Activated CD8-positive, alpha-beta memory T cell treated with anti-CD3 and anti-CD28 coated beads, Interleukin-2, amount 10 ng/mL, durations not matched to agents 7 days and 5 days (primary cell): ENCODE measurements around the gene RPL28. TPM values are rescaled to one million over a fixed set of nuclear protein-coding genes. Genes with fewer than 3 reads are reported as not detected.
A peak's percentile ranks its signal among the peaks of the same experiment; 100 is the strongest.

Experiments used
- ATAC-seq: fragments of 150-1000 bp; cut with Tn5 transposase; one replicate; pipeline ENCODE4 v1.10.0; 2021; ENCODE audit warnings: moderate library complexity
- CTCF ChIA-PET: fragments of 350-600 bp; sonication (Branson Sonifier 250); formaldehyde crosslinking; loops from one replicate; lab custom pipeline; 2021; ENCODE audit warnings: antibody characterized with exemption; lab: Charles Lee
- DNase-seq: peaks from one replicate; pipeline ENCODE4 v3.0.0-alpha.2; 2020
- H3K27ac Mint-ChIP-seq: one replicate; pipeline ENCODE4 v1.8.0; 2021; ENCODE audit warnings: mild to moderate bottlenecking, mixed read lengths
- H3K27me3 Mint-ChIP-seq: one replicate; pipeline ENCODE4 v1.8.0; 2021; ENCODE audit warnings: mixed read lengths
- H3K36me3 Mint-ChIP-seq: one replicate; pipeline ENCODE4 v1.8.0; 2021; ENCODE audit warnings: mild to moderate bottlenecking, mixed read lengths
- H3K4me1 Mint-ChIP-seq: one replicate; pipeline ENCODE4 v1.8.0; 2021; ENCODE audit warnings: mixed read lengths
- H3K4me3 Mint-ChIP-seq: one replicate; pipeline ENCODE4 v1.8.0; 2021; ENCODE audit warnings: mild to moderate bottlenecking, moderate library complexity, mixed read lengths
- H3K9me3 Mint-ChIP-seq: one replicate; pipeline ENCODE4 v1.8.0; 2022; ENCODE audit warnings: low read depth, mixed read lengths
- total RNA-seq, 2 experiments: library from RNA; stranded (reverse); gene quantifications; one replicate each; pipeline ENCODE4 v1.2.3, GENCODE V29; 2021

Gene RPL28
- 1,000 to 10,000 TPM; 2,244 to 2,759 TPM for total RNA-seq

- CTCF ChIA-PET = interaction anchor here (2.0 kb wide), 1 partner anchor 118 kb away, joined by 10 read pairs; no protein-coding TSS in a partner anchor
- H3K27me3 Mint-ChIP-seq = no peaks in the 10 kb centered on the region
- peaks cover 61% of the 10 kb centered on the region for H3K4me1 Mint-ChIP-seq
- ATAC-seq = peak; percentile 72
- H3K27ac Mint-ChIP-seq = peak within 1 kb of the TSS; percentile 96
- H3K4me3 Mint-ChIP-seq = peak within 1 kb of the TSS; percentile 96
- no peaks in the 10 kb centered on the region for H3K9me3 Mint-ChIP-seq
- H3K36me3 Mint-ChIP-seq = peaks cover 53% of the 10 kb centered on the region
- DNase-seq = peak; percentile 99
Observed at GRCh38 chr19:55385724-55386492, at the start of gene RPL28. RPL28 (plus strand) TSS chr19:55385932; CDS start chr19:55386358, 426 bp downstream.

- Mint-ChIP-seq H3K4me3 (no peak overlapping the region), H3K9me3 (no peaks in the 10 kb centered on the region), H3K27me3 (peaks cover 25% of the 10 kb centered on the region), H3K27ac (no peak overlapping the region), H3K4me1 (peaks cover 11% of the 10 kb centered on the region), H3K36me3 (peaks cover 2% of the 10 kb centered on the region)
- DNase-seq = no peak
- no peak for ATAC-seq
- CTCF ChIA-PET = interaction anchor here (2.0 to 3.8 kb wide), 2 partner anchors 34 to 168 kb away, joined by 6 to 45 read pairs; no protein-coding TSS in a partner anchor
Observed at GRCh38 chr19:55336101-55336500, 49.6 kb upstream of the RPL28 start.

- Mint-ChIP-seq H3K9me3 (no peaks in the 10 kb centered on the region), H3K36me3 (peaks cover 3% of the 10 kb centered on the region)
Observed at GRCh38 chr19:55339105-55339888, 46.4 kb upstream of the RPL28 start, which contains the start of gene KMT5C. KMT5C (plus strand) TSS chr19:55339876; CDS start chr19:55341937, 2,061 bp downstream.

GRCh38 chr19:55339889-55340783 is 45.6 kb upstream of the RPL28 start:
- CTCF ChIA-PET = interaction anchor here (0.9 to 3.8 kb wide), 20 partner anchors 10 to 199 kb away, joined by 3 to 45 read pairs (median 4); partner anchors contain the start of genes PPP6R1, TMEM238 and UBE2S
- Mint-ChIP-seq H3K4me1 (peaks cover 17% of the 10 kb centered on the region), H3K36me3 (peaks cover 3% of the 10 kb centered on the region), H3K9me3 (no peaks in the 10 kb centered on the region), H3K27ac (peak overlapping the region; percentile 90), H3K4me3 (peak overlapping the region; percentile 73), H3K27me3 (peaks cover 12% of the 10 kb centered on the region)
- ATAC-seq = no peak
- peak; percentile 58 for DNase-seq

More at GRCh38 chr19:55339105-55339888, 46.4 kb upstream of the RPL28 start, which contains the start of gene KMT5C:
- Mint-ChIP-seq H3K27ac (peak within 1 kb of the TSS; percentile 90), H3K4me3 (peak within 1 kb of the TSS; percentile 73), H3K4me1 (peaks cover 17% of the 10 kb centered on the region), H3K27me3 (peaks cover 14% of the 10 kb centered on the region)
- DNase-seq = peak; percentile 100
- peak; percentile 87 for ATAC-seq
- CTCF ChIA-PET = interaction anchor here (0.6 to 3.8 kb wide), 21 partner anchors 11 to 314 kb away, joined by 3 to 45 read pairs (median 4); partner anchors contain the start of genes HSPBP1, PPP6R1, TMEM238 and UBE2S

GRCh38 chr19:55340784-55341147 is 45.0 kb upstream of the RPL28 start:
- H3K4me1 Mint-ChIP-seq = peaks cover 17% of the 10 kb centered on the region
- H3K27me3 Mint-ChIP-seq = peaks cover 12% of the 10 kb centered on the region
- H3K4me3 Mint-ChIP-seq = peak overlapping the region; percentile 73
- DNase-seq (peak; percentile 53), ATAC-seq (no peak)
- CTCF ChIA-PET = interaction anchor here (0.6 to 1.4 kb wide), 5 partner anchors 11 to 199 kb away, joined by 3 to 5 read pairs (median 3); no protein-coding TSS in a partner anchor
- H3K36me3 Mint-ChIP-seq = peaks cover 3% of the 10 kb centered on the region
- H3K27ac Mint-ChIP-seq = peak overlapping the region; percentile 89
- H3K9me3 Mint-ChIP-seq = no peaks in the 10 kb centered on the region

- Mint-ChIP-seq H3K9me3 (no peaks in the 10 kb centered on the region), H3K4me3 (peak overlapping the region; percentile 73), H3K4me1 (peaks cover 17% of the 10 kb centered on the region), H3K27ac (peak overlapping the region; percentile 89), H3K27me3 (peaks cover 10% of the 10 kb centered on the region), H3K36me3 (peaks cover 3% of the 10 kb centered on the region)
- DNase-seq = peak; percentile 75
- CTCF ChIA-PET = interaction anchor here (0.6 to 1.4 kb wide), 5 partner anchors 11 to 200 kb away, joined by 3 to 5 read pairs (median 3); no protein-coding TSS in a partner anchor
- ATAC-seq = no peak
Observed at GRCh38 chr19:55341171-55341588, 44.6 kb upstream of the RPL28 start.

- ATAC-seq (no peak), DNase-seq (no peak)
- Mint-ChIP-seq H3K36me3 (peaks cover 3% of the 10 kb centered on the region), H3K9me3 (no peaks in the 10 kb centered on the region), H3K4me3 (peak overlapping the region; percentile 73), H3K27ac (peak overlapping the region; percentile 43), H3K4me1 (peaks cover 17% of the 10 kb centered on the region), H3K27me3 (peaks cover 4% of the 10 kb centered on the region)
- CTCF ChIA-PET = interaction anchor here (0.8 to 1.4 kb wide), 3 partner anchors 41 to 201 kb away, joined by 3 to 5 read pairs (median 3); no protein-coding TSS in a partner anchor
Observed at GRCh38 chr19:55341595-55342531, 43.9 kb upstream of the RPL28 start.

GRCh38 chr19:55344444-55344843 is 41.3 kb upstream of the RPL28 start:
- H3K4me1 Mint-ChIP-seq = peaks cover 9% of the 10 kb centered on the region
- no peak for ATAC-seq
- no peak overlapping the region for H3K4me3 Mint-ChIP-seq
- CTCF ChIA-PET = no interaction called here
- H3K27me3 Mint-ChIP-seq = no peaks in the 10 kb centered on the region
- no peak for DNase-seq
- peaks cover 3% of the 10 kb centered on the region for H3K36me3 Mint-ChIP-seq
- no peaks in the 10 kb centered on the region for H3K9me3 Mint-ChIP-seq
- no peak overlapping the region for H3K27ac Mint-ChIP-seq

- DNase-seq = no peak
- Mint-ChIP-seq H3K4me1 (peaks cover 9% of the 10 kb centered on the region), H3K27me3 (no peaks in the 10 kb centered on the region), H3K9me3 (no peaks in the 10 kb centered on the region), H3K27ac (no peak overlapping the region), H3K4me3 (no peak overlapping the region), H3K36me3 (peaks cover 2% of the 10 kb centered on the region)
- CTCF ChIA-PET = no interaction called here
- ATAC-seq = no peak
Observed at GRCh38 chr19:55345101-55345817, 40.5 kb upstream of the RPL28 start.

GRCh38 chr19:55345818-55346724 is 39.7 kb upstream of the RPL28 start:
- Mint-ChIP-seq H3K4me1 (peaks cover 10% of the 10 kb centered on the region), H3K27ac (no peak overlapping the region), H3K9me3 (no peaks in the 10 kb centered on the region), H3K4me3 (no peak overlapping the region), H3K27me3 (peaks cover 1% of the 10 kb centered on the region), H3K36me3 (peaks cover 2% of the 10 kb centered on the region)
- CTCF ChIA-PET = interaction anchor here (1.3 kb wide), 1 partner anchor 44 kb away, joined by 3 read pairs; no protein-coding TSS in a partner anchor
- no peak for DNase-seq
- no peak for ATAC-seq
